Kidney capillary endothelial cell (primary cell): ENCODE results near the gene DOCK4.
"Not testable (repeated sequence)": the region's sequence is repeated elsewhere in the genome, so short reads cannot be mapped to it uniquely, and the experiment has no call there.

Experiments
- DNase-seq: peaks from one replicate; pipeline ENCODE4 v3.0.0-alpha.2; 2018; ENCODE audit warnings: low spot score

DOCK4 gene

GRCh38 chr7:111954474-111955381, 251.5 kb downstream of the DOCK4 start:
- peak; percentile 84 for DNase-seq

- no peak for DNase-seq
Observed at GRCh38 chr7:111954056-111954455, 252.1 kb downstream of the DOCK4 start.

- no peak for DNase-seq
Observed at GRCh38 chr7:111953611-111954010, 252.6 kb downstream of the DOCK4 start.

GRCh38 chr7:111952783-111953182, 253.4 kb downstream of the DOCK4 start:
- DNase-seq, result no peak

GRCh38 chr7:111951052-111951451, 255.1 kb downstream of the DOCK4 start:
- no peak for DNase-seq

GRCh38 chr7:111942450-111943081, 263.6 kb downstream of the DOCK4 start:
- no peak for DNase-seq

- DNase-seq, result no peak
Observed at GRCh38 chr7:111937163-111937562, 269.0 kb downstream of the DOCK4 start.

- DNase-seq, result no peak
Observed at GRCh38 chr7:111933609-111934008, 272.6 kb downstream of the DOCK4 start.

GRCh38 chr7:111931958-111932357, 274.2 kb downstream of the DOCK4 start:
- no peak for DNase-seq

- no peak for DNase-seq
Observed at GRCh38 chr7:111931016-111931517, 275.1 kb downstream of the DOCK4 start.

- no peak for DNase-seq
Observed at GRCh38 chr7:111929264-111929663, 276.9 kb downstream of the DOCK4 start.

- DNase-seq, result no peak
Observed at GRCh38 chr7:111927353-111928019, 278.7 kb downstream of the DOCK4 start.

GRCh38 chr7:111920329-111920728, 285.9 kb downstream of the DOCK4 start:
- DNase-seq, result no peak

GRCh38 chr7:111919631-111920179, 286.5 kb downstream of the DOCK4 start:
- DNase-seq, result no peak

GRCh38 chr7:111919164-111919563, 287.0 kb downstream of the DOCK4 start:
- no peak for DNase-seq

- DNase-seq, result no peak
Observed at GRCh38 chr7:111918461-111918860, 287.7 kb downstream of the DOCK4 start.

- not testable (repeated sequence) for DNase-seq
Observed at GRCh38 chr7:111917404-111917803, 288.8 kb downstream of the DOCK4 start.

GRCh38 chr7:111914291-111914690, 291.9 kb downstream of the DOCK4 start:
- DNase-seq, result no peak

GRCh38 chr7:111911166-111911961, 294.8 kb downstream of the DOCK4 start:
- DNase-seq, result no peak

GRCh38 chr7:111910656-111911055, 295.5 kb downstream of the DOCK4 start:
- no peak for DNase-seq

GRCh38 chr7:111908673-111909072, 297.5 kb downstream of the DOCK4 start:
- not testable (repeated sequence) for DNase-seq
